ENCODE measurements around the gene MPZL2. TPM values are rescaled to one million over a fixed set of nuclear protein-coding genes. Genes with fewer than 3 reads are reported as not detected.

The MPZL2 gene
- total and polyA plus RNA-seq, 9 of the 15 experiments (the other 6 are each of a cell fraction or from before 2014, with no cell fraction given), result 0.09 to 0.28 (median 0.18) TPM; not detected in 2

DNA sequence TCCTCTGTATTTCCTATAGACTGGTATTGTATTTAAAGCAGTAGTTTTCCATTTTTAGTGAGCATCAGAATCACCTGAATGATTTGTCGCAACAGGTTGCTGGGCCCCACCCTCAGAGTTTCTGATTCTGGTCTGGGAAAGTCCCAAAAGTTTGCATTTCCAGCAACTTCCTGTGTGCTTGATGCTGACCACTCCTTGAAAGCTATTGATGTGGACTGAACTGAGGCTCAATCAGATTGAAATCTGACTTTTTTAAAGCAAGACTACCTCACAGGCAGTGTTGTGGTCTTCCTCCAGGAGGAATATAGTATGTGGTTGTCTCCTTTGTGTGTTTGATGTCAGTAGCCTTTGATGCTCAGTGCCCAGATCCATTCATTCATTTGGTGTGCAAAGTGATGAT, 17.2 kb upstream of the MPZL2 start:
- intact Hi-C loops (cut with micrococcal nuclease), result no loop called here
- ChIA-PET CTCF (ENCODE audit: low intra/inter-chr PET ratio) (no interaction called here), POLR2A (interaction anchor here (0.6 kb wide), 1 partner anchor 147 kb away, joined by 3 read pairs; no protein-coding TSS in a partner anchor)
- H3K79me2 ChIP-seq (ENCODE audit: control insufficient read depth, insufficient read depth, low read length), result no peaks in the 10 kb centered on the region
- H3K4me3 ChIP-seq, result no peak overlapping the region
- H4K20me1 ChIP-seq (replicated peaks; ENCODE audit: control insufficient read depth, insufficient read depth, low read length), result no peaks in the 10 kb centered on the region
- no peaks in the 10 kb centered on the region for H3K9me1 ChIP-seq (ENCODE audit: control insufficient read depth, insufficient read depth, low read length)
- no peaks in the 10 kb centered on the region for H3K9me3 ChIP-seq (replicated peaks; ENCODE audit: control insufficient read depth, insufficient read depth, low read depth, low read length)
- no peak overlapping the region for H3K9ac ChIP-seq (ENCODE audit: insufficient read depth in 1 of 2, low read depth in 2 of 2, low read length in 2 of 2)
- H3K27ac ChIP-seq (ENCODE audit: extremely low read depth, low read depth, low read length), result no peak overlapping the region
- DNase-seq (ENCODE audit: extremely low read depth in 1 of 4, low spot score in 3 of 4) (no peak), ATAC-seq (no peak), FAIRE-seq (no peak)
- H2AFZ ChIP-seq (ENCODE audit: low read depth, low read length), result no peak overlapping the region
- 40% methylated on average over 1 of the region's 1 CpG for WGBS (ENCODE audit: insufficient coverage, low coverage, missing lambda C conversion rate)
- peaks cover 0 to 7% of the 10 kb centered on the region in 2 experiments; a peak in 2 of 5 replicates for H3K27me3 ChIP-seq (ENCODE audit: control insufficient read depth in 2 of 2, insufficient read depth in 2 of 2, low read length in 2 of 2)
- no peaks in the 10 kb centered on the region for H3K36me3 ChIP-seq (ENCODE audit: control insufficient read depth, insufficient read depth, low read length)
- peaks cover 0 to 5% of the 10 kb centered on the region in 2 experiments; a peak in 1 of 5 replicates for H3K4me1 ChIP-seq (replicated peaks in 1 of 2; ENCODE audit: control insufficient read depth in 2 of 2, insufficient read depth in 2 of 2, low read length in 2 of 2)
- BruUV-seq (replicated peaks), result no TSS peak
- no peak overlapping the region for H3K4me2 ChIP-seq (ENCODE audit: insufficient read depth, low read length)
- in situ Hi-C loops (cut with MboI), result no loop called here
- TF ChIP-seq, protein P1, sequence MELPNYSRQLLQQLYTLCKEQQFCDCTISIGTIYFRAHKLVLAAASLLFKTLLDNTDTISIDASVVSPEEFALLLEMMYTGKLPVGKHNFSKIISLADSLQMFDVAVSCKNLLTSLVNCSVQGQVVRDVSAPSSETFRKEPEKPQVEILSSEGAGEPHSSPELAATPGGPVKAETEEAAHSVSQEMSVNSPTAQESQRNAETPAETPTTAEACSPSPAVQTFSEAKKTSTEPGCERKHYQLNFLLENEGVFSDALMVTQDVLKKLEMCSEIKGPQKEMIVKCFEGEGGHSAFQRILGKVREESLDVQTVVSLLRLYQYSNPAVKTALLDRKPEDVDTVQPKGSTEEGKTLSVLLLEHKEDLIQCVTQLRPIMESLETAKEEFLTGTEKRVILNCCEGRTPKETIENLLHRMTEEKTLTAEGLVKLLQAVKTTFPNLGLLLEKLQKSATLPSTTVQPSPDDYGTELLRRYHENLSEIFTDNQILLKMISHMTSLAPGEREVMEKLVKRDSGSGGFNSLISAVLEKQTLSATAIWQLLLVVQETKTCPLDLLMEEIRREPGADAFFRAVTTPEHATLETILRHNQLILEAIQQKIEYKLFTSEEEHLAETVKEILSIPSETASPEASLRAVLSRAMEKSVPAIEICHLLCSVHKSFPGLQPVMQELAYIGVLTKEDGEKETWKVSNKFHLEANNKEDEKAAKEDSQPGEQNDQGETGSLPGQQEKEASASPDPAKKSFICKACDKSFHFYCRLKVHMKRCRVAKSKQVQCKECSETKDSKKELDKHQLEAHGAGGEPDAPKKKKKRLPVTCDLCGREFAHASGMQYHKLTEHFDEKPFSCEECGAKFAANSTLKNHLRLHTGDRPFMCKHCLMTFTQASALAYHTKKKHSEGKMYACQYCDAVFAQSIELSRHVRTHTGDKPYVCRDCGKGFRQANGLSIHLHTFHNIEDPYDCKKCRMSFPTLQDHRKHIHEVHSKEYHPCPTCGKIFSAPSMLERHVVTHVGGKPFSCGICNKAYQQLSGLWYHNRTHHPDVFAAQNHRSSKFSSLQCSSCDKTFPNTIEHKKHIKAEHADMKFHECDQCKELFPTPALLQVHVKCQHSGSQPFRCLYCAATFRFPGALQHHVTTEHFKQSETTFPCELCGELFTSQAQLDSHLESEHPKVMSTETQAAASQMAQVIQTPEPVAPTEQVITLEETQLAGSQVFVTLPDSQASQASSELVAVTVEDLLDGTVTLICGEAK (IDR thresholded peaks at IDR 0.05), result no peak
- TF ChIP-seq, protein P1 (CRISPR knock-in tag; IDR thresholded peaks at IDR 0.05), result no peak
- no peak for TF ChIP-seq PYGO2 (tag; IDR thresholded peaks at IDR 0.05)
- TF ChIP-seq ZNF696 (CRISPR knock-in tag; conservative IDR thresholded peaks at IDR 0.05), result no peak
- no peak for TF ChIP-seq CREB1 (IDR thresholded peaks at IDR 0.05)
- no peak for TF ChIP-seq CREB1 (CRISPR knock-in tag; IDR thresholded peaks at IDR 0.05)
- TF ChIP-seq, protein P2, sequence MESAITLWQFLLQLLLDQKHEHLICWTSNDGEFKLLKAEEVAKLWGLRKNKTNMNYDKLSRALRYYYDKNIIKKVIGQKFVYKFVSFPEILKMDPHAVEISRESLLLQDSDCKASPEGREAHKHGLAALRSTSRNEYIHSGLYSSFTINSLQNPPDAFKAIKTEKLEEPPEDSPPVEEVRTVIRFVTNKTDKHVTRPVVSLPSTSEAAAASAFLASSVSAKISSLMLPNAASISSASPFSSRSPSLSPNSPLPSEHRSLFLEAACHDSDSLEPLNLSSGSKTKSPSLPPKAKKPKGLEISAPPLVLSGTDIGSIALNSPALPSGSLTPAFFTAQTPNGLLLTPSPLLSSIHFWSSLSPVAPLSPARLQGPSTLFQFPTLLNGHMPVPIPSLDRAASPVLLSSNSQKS (CRISPR knock-in tag; IDR thresholded peaks at IDR 0.05), result no peak
- TF ChIP-seq ZNF316 (IDR thresholded peaks at IDR 0.05), result no peak
- TF ChIP-seq SMAD1 (IDR thresholded peaks at IDR 0.05; ENCODE audit: low read depth, low read length, partially characterized antibody), result no peak
- TF ChIP-seq, protein P3, sequence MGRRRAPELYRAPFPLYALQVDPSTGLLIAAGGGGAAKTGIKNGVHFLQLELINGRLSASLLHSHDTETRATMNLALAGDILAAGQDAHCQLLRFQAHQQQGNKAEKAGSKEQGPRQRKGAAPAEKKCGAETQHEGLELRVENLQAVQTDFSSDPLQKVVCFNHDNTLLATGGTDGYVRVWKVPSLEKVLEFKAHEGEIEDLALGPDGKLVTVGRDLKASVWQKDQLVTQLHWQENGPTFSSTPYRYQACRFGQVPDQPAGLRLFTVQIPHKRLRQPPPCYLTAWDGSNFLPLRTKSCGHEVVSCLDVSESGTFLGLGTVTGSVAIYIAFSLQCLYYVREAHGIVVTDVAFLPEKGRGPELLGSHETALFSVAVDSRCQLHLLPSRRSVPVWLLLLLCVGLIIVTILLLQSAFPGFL (CRISPR knock-in tag; IDR thresholded peaks at IDR 0.05), result no peak
- no peak for TF ChIP-seq RBFOX2 (IDR thresholded peaks at IDR 0.05; ENCODE audit: low read depth, low read length)

Data from K562 (cell line).